CD4-positive, alpha-beta T cell treated with Interleukin-15 for 4 hours (primary cell): ENCODE data around the gene HLA-DOA.

Experiments
- DNase-seq: peaks from one replicate; pipeline ENCODE4 v3.0.0-alpha.2; 2020; ENCODE audit warnings: low spot score

The HLA-DOA gene

GRCh38 chr6:33015798-33016197, 6.4 kb upstream of the HLA-DOA start:
- no peak for DNase-seq

GRCh38 chr6:33014841-33015634, 5.6 kb upstream of the HLA-DOA start:
- DNase-seq = peak; percentile 86

- no peak for DNase-seq
These were observed 4.2 kb upstream of the HLA-DOA start for GRCh38 chr6:33013608-33014007.

- DNase-seq = no peak
These were observed 965 bp upstream of the HLA-DOA start for GRCh38 chr6:33010356-33010755.

- no peak for DNase-seq
These were observed 1.5 kb downstream of the HLA-DOA start for GRCh38 chr6:33007831-33008400.

GRCh38 chr6:33004940-33005339, 4.5 kb downstream of the HLA-DOA start:
- DNase-seq = no peak

- DNase-seq = no peak
These were observed 7.7 kb downstream of the HLA-DOA start for GRCh38 chr6:33001685-33002084.

- no peak for DNase-seq
These were observed 9.3 kb downstream of the HLA-DOA start for GRCh38 chr6:33000055-33000454.

- DNase-seq = no peak
These were observed 13.9 kb downstream of the HLA-DOA start for GRCh38 chr6:32995448-32995847.

- DNase-seq = no peak
These were observed 15.9 kb downstream of the HLA-DOA start for GRCh38 chr6:32993363-32993973.

GRCh38 chr6:32991972-32992371, 17.4 kb downstream of the HLA-DOA start:
- DNase-seq = no peak

- no peak for DNase-seq
These were observed 20.0 kb downstream of the HLA-DOA start for GRCh38 chr6:32989368-32989767.

GRCh38 chr6:32984622-32985389, 24.6 kb downstream of the HLA-DOA start:
- peak; percentile 88 for DNase-seq

GRCh38 chr6:32983964-32984621, 25.3 kb downstream of the HLA-DOA start:
- no peak for DNase-seq

GRCh38 chr6:32983493-32983848, 25.9 kb downstream of the HLA-DOA start:
- no peak for DNase-seq

GRCh38 chr6:32982702-32983492, 26.5 kb downstream of the HLA-DOA start:
- DNase-seq = no peak

- DNase-seq = no peak
These were observed 27.2 kb downstream of the HLA-DOA start for GRCh38 chr6:32982084-32982701.

- no peak for DNase-seq
These were observed 28.8 kb downstream of the HLA-DOA start for GRCh38 chr6:32980488-32981038.

- no peak for DNase-seq
These were observed 29.5 kb downstream of the HLA-DOA start for GRCh38 chr6:32979720-32980487.

GRCh38 chr6:32977953-32978324, 31.5 kb downstream of the HLA-DOA start:
- no peak for DNase-seq
